GM18520 (cell line): ENCODE measurements around the gene FTO.
"Not testable (repeated sequence)": the region's sequence is repeated elsewhere in the genome, so short reads cannot be mapped to it uniquely, and the experiment has no call there.

Experiments used
- ATAC-seq: cut with Tn5 transposase; IDR thresholded peaks from one replicate; pipeline ENCODE4 v1.9.1; 2021; ENCODE audit not compliant: unreplicated experiment

Gene FTO

GRCh38 chr16:53703590-53704444 is at the start of gene FTO, which contains the start of gene RPGRIP1L:
Gene FTO (plus strand): TSS chr16:53704156.
Gene RPGRIP1L (minus strand): TSS chr16:53703859. CDS start chr16:53700723, 3,136 bp downstream.
- peak; percentile 98 for ATAC-seq

GRCh38 chr16:53654946-53655345 is 49.0 kb upstream of the FTO start:
- no peak for ATAC-seq

- ATAC-seq, result no peak
Observed at GRCh38 chr16:53662072-53662471, 41.9 kb upstream of the FTO start.

GRCh38 chr16:53664724-53665345 is 39.1 kb upstream of the FTO start:
- peak; percentile 63 for ATAC-seq

- ATAC-seq, result no peak
Observed at GRCh38 chr16:53666786-53667415, 37.1 kb upstream of the FTO start.

- ATAC-seq, result no peak
Observed at GRCh38 chr16:53668869-53669268, 35.1 kb upstream of the FTO start.

GRCh38 chr16:53672461-53672860 is 31.5 kb upstream of the FTO start:
- ATAC-seq, result no peak

- no peak for ATAC-seq
Observed at GRCh38 chr16:53673189-53673588, 30.8 kb upstream of the FTO start.

- ATAC-seq, result no peak
Observed at GRCh38 chr16:53678155-53678554, 25.8 kb upstream of the FTO start.

- ATAC-seq, result no peak
Observed at GRCh38 chr16:53678756-53679343, 25.1 kb upstream of the FTO start.

GRCh38 chr16:53680756-53681155 is 23.2 kb upstream of the FTO start:
- no peak for ATAC-seq

GRCh38 chr16:53681354-53681753 is 22.6 kb upstream of the FTO start:
- ATAC-seq, result no peak

- not testable (repeated sequence) for ATAC-seq
Observed at GRCh38 chr16:53685334-53685733, 18.6 kb upstream of the FTO start.

GRCh38 chr16:53686710-53687109 is 17.2 kb upstream of the FTO start:
- ATAC-seq, result no peak

- no peak for ATAC-seq
Observed at GRCh38 chr16:53689636-53690035, 14.3 kb upstream of the FTO start.

- ATAC-seq, result no peak
Observed at GRCh38 chr16:53690771-53691170, 13.2 kb upstream of the FTO start.

- no peak for ATAC-seq
Observed at GRCh38 chr16:53692146-53692545, 11.8 kb upstream of the FTO start.

- no peak for ATAC-seq
Observed at GRCh38 chr16:53693320-53693719, 10.6 kb upstream of the FTO start.

GRCh38 chr16:53695070-53695469 is 8.9 kb upstream of the FTO start:
- ATAC-seq, result no peak

GRCh38 chr16:53698271-53698670 is 5.7 kb upstream of the FTO start:
- ATAC-seq, result not testable (repeated sequence)

GRCh38 chr16:53704445-53704813 is 473 bp downstream of the FTO start:
- ATAC-seq, result no peak

- ATAC-seq, result no peak
Observed at GRCh38 chr16:53707671-53708070, 3.7 kb downstream of the FTO start.
